Activated CD4-positive, alpha-beta T cell treated with anti-CD3 and anti-CD28 coated beads, Interleukin-2, amount 10 ng/mL, durations not matched to agents 7 days and 5 days (primary cell): ENCODE results near the gene SOS1. TPM values are rescaled to one million over a fixed set of nuclear protein-coding genes. Genes with fewer than 3 reads are reported as not detected.
"Not testable (repeated sequence)": the region's sequence is repeated elsewhere in the genome, so short reads cannot be mapped to it uniquely, and the experiment has no call there.

ENCODE experiments used
- CTCF ChIA-PET: fragments of 350-600 bp; sonication (Branson Sonifier 250); formaldehyde crosslinking; loops from one replicate; lab custom pipeline; 2021; ENCODE audit warnings: antibody characterized with exemption; lab: Charles Lee
- POLR2A ChIA-PET: fragments of 350-600 bp; sonication (Branson Sonifier 250); formaldehyde crosslinking; loops from one replicate; lab custom pipeline; 2021; ENCODE audit warnings: antibody characterized with exemption; lab: Charles Lee
- DNase-seq: peaks from one replicate; pipeline ENCODE4 v3.0.0-alpha.2; 2020
- H3K27ac Mint-ChIP-seq: one replicate; pipeline ENCODE4 v1.8.0; 2021; ENCODE audit warnings: mild to moderate bottlenecking, moderate library complexity, mixed read lengths
- H3K27me3 Mint-ChIP-seq: one replicate; pipeline ENCODE4 v1.8.0; 2021; ENCODE audit warnings: mixed read lengths
- H3K36me3 Mint-ChIP-seq: one replicate; pipeline ENCODE4 v1.8.0; 2021; ENCODE audit warnings: low read depth, mixed read lengths
- H3K4me1 Mint-ChIP-seq: one replicate; pipeline ENCODE4 v1.8.0; 2021; ENCODE audit warnings: mixed read lengths
- H3K4me3 Mint-ChIP-seq: one replicate; pipeline ENCODE4 v1.8.0; 2021; ENCODE audit warnings: mild to moderate bottlenecking, moderate library complexity, mixed read lengths
- H3K9me3 Mint-ChIP-seq: one replicate; pipeline ENCODE4 v1.8.0; 2021; ENCODE audit warnings: mixed read lengths
- total RNA-seq, 2 experiments: library from RNA; stranded (reverse); gene quantifications; one replicate each; pipeline ENCODE4 v1.2.3, GENCODE V29; 2021

SOS1 gene
- total RNA-seq, result 100 to 1,000 TPM; 204 to 209 TPM

GRCh38 chr2:39120771-39121522 is at the start of gene SOS1:
TSS of gene SOS1 (minus strand) at chr2:39121051. CDS start at chr2:39120422, 629 bp downstream.
- Mint-ChIP-seq H3K27ac (peak within 1 kb of the TSS; percentile 97), H3K36me3 (peaks cover 54% of the 10 kb centered on the region), H3K4me3 (peak within 1 kb of the TSS; percentile 95), H3K27me3 (no peaks in the 10 kb centered on the region), H3K4me1 (peaks cover 54% of the 10 kb centered on the region), H3K9me3 (no peaks in the 10 kb centered on the region)
- ChIA-PET POLR2A (interaction anchor here (0.5 to 1.5 kb wide), 6 partner anchors 56 to 370 kb away, joined by 3 to 8 read pairs (median 5); partner anchors contain the start of gene SRSF7), CTCF (interaction anchor here (0.7 to 4.5 kb wide), 12 partner anchors 8 to 414 kb away, joined by 3 to 49 read pairs (median 3); no protein-coding TSS in a partner anchor)
- peak; percentile 96 for DNase-seq

GRCh38 chr2:39164089-39164488 is 43.2 kb upstream of the SOS1 start:
- H3K27me3 Mint-ChIP-seq, result peaks cover 3% of the 10 kb centered on the region
- no peak overlapping the region for H3K27ac Mint-ChIP-seq
- H3K36me3 Mint-ChIP-seq, result peaks cover 3% of the 10 kb centered on the region
- CTCF ChIA-PET, result interaction anchor here (0.5 to 1.5 kb wide), 4 partner anchors 11 to 100 kb away, joined by 3 to 6 read pairs (median 3); no protein-coding TSS in a partner anchor
- H3K4me1 Mint-ChIP-seq, result peaks cover 9% of the 10 kb centered on the region
- POLR2A ChIA-PET, result interaction anchor here (0.6 kb wide), 1 partner anchor 11 kb away, joined by 4 read pairs; no protein-coding TSS in a partner anchor
- no peak for DNase-seq
- H3K4me3 Mint-ChIP-seq, result no peak overlapping the region
- peaks cover 3% of the 10 kb centered on the region for H3K9me3 Mint-ChIP-seq

- CTCF ChIA-PET, result interaction anchor here (0.6 to 1.1 kb wide), 5 partner anchors 8 to 45 kb away, joined by 3 to 4 read pairs (median 3); no protein-coding TSS in a partner anchor
- peaks cover 3% of the 10 kb centered on the region for H3K36me3 Mint-ChIP-seq
- no peak for DNase-seq
- H3K4me1 Mint-ChIP-seq, result peaks cover 9% of the 10 kb centered on the region
- peaks cover 3% of the 10 kb centered on the region for H3K27me3 Mint-ChIP-seq
- H3K27ac Mint-ChIP-seq, result no peak overlapping the region
- H3K9me3 Mint-ChIP-seq, result peaks cover 3% of the 10 kb centered on the region
- H3K4me3 Mint-ChIP-seq, result no peak overlapping the region
- POLR2A ChIA-PET, result interaction anchor here (0.6 to 0.7 kb wide), 2 partner anchors 24 to 33 kb away, joined by 3 to 5 read pairs; no protein-coding TSS in a partner anchor
Observed at GRCh38 chr2:39160982-39161381, 40.1 kb upstream of the SOS1 start.

GRCh38 chr2:39159283-39159682 is 38.4 kb upstream of the SOS1 start:
- CTCF ChIA-PET, result no interaction called here
- no peak overlapping the region for H3K27ac Mint-ChIP-seq
- H3K9me3 Mint-ChIP-seq, result peaks cover 3% of the 10 kb centered on the region
- peaks cover 3% of the 10 kb centered on the region for H3K36me3 Mint-ChIP-seq
- H3K27me3 Mint-ChIP-seq, result peaks cover 3% of the 10 kb centered on the region
- no peak overlapping the region for H3K4me3 Mint-ChIP-seq
- DNase-seq, result no peak
- POLR2A ChIA-PET, result no interaction called here
- peaks cover 5% of the 10 kb centered on the region for H3K4me1 Mint-ChIP-seq

- POLR2A ChIA-PET, result no interaction called here
- H3K9me3 Mint-ChIP-seq, result peaks cover 3% of the 10 kb centered on the region
- H3K27ac Mint-ChIP-seq, result no peak overlapping the region
- H3K4me1 Mint-ChIP-seq, result peaks cover 5% of the 10 kb centered on the region
- H3K4me3 Mint-ChIP-seq, result no peak overlapping the region
- DNase-seq, result no peak
- peaks cover 2% of the 10 kb centered on the region for H3K27me3 Mint-ChIP-seq
- peaks cover 2% of the 10 kb centered on the region for H3K36me3 Mint-ChIP-seq
- CTCF ChIA-PET, result no interaction called here
Observed at GRCh38 chr2:39158351-39158750, 37.5 kb upstream of the SOS1 start.

GRCh38 chr2:39156846-39157245 is 36.0 kb upstream of the SOS1 start:
- Mint-ChIP-seq H3K36me3 (peaks cover 3% of the 10 kb centered on the region), H3K27me3 (no peaks in the 10 kb centered on the region), H3K4me1 (peaks cover 5% of the 10 kb centered on the region), H3K4me3 (no peak overlapping the region), H3K27ac (no peak overlapping the region), H3K9me3 (no peaks in the 10 kb centered on the region)
- POLR2A ChIA-PET, result no interaction called here
- CTCF ChIA-PET, result no interaction called here
- DNase-seq, result no peak

- Mint-ChIP-seq H3K27ac (no peak overlapping the region), H3K9me3 (no peaks in the 10 kb centered on the region), H3K4me3 (no peak overlapping the region), H3K36me3 (peaks cover 3% of the 10 kb centered on the region), H3K4me1 (peaks cover 3% of the 10 kb centered on the region), H3K27me3 (no peaks in the 10 kb centered on the region)
- ChIA-PET CTCF (interaction anchor here (0.6 kb wide), 1 partner anchor 47 kb away, joined by 5 read pairs; no protein-coding TSS in a partner anchor), POLR2A (no interaction called here)
- no peak for DNase-seq
Observed at GRCh38 chr2:39156107-39156506, 35.3 kb upstream of the SOS1 start.

GRCh38 chr2:39155573-39155972 is 34.7 kb upstream of the SOS1 start:
- H3K4me3 Mint-ChIP-seq, H3K36me3 Mint-ChIP-seq, H3K4me1 Mint-ChIP-seq, DNase-seq, H3K27ac Mint-ChIP-seq, POLR2A ChIA-PET, H3K9me3 Mint-ChIP-seq, H3K27me3 Mint-ChIP-seq: not testable (repeated sequence)
- CTCF ChIA-PET, result interaction anchor here (0.6 kb wide), 1 partner anchor 47 kb away, joined by 5 read pairs; no protein-coding TSS in a partner anchor

GRCh38 chr2:39154944-39155343 is 34.1 kb upstream of the SOS1 start:
- no peak for DNase-seq
- CTCF ChIA-PET, result no interaction called here
- Mint-ChIP-seq H3K36me3 (peaks cover 7% of the 10 kb centered on the region), H3K27me3 (no peaks in the 10 kb centered on the region), H3K9me3 (no peaks in the 10 kb centered on the region), H3K4me1 (peaks cover 8% of the 10 kb centered on the region), H3K27ac (no peak overlapping the region), H3K4me3 (no peak overlapping the region)
- POLR2A ChIA-PET, result no interaction called here

- no peak for DNase-seq
- no peak overlapping the region for H3K4me3 Mint-ChIP-seq
- ChIA-PET POLR2A (no interaction called here), CTCF (no interaction called here)
- no peaks in the 10 kb centered on the region for H3K9me3 Mint-ChIP-seq
- peaks cover 12% of the 10 kb centered on the region for H3K4me1 Mint-ChIP-seq
- no peak overlapping the region for H3K27ac Mint-ChIP-seq
- peaks cover 8% of the 10 kb centered on the region for H3K36me3 Mint-ChIP-seq
- no peaks in the 10 kb centered on the region for H3K27me3 Mint-ChIP-seq
Observed at GRCh38 chr2:39153312-39153711, 32.5 kb upstream of the SOS1 start.

- peaks cover 12% of the 10 kb centered on the region for H3K4me1 Mint-ChIP-seq
- no peak overlapping the region for H3K27ac Mint-ChIP-seq
- CTCF ChIA-PET, result no interaction called here
- POLR2A ChIA-PET, result no interaction called here
- no peaks in the 10 kb centered on the region for H3K27me3 Mint-ChIP-seq
- H3K9me3 Mint-ChIP-seq, result no peaks in the 10 kb centered on the region
- no peak overlapping the region for H3K4me3 Mint-ChIP-seq
- DNase-seq, result no peak
- H3K36me3 Mint-ChIP-seq, result peaks cover 9% of the 10 kb centered on the region
Observed at GRCh38 chr2:39152504-39152903, 31.7 kb upstream of the SOS1 start.

GRCh38 chr2:39150890-39151497 is 30.1 kb upstream of the SOS1 start:
- Mint-ChIP-seq H3K4me3 (no peak overlapping the region), H3K9me3 (no peaks in the 10 kb centered on the region), H3K4me1 (peaks cover 12% of the 10 kb centered on the region), H3K36me3 (peaks cover 9% of the 10 kb centered on the region), H3K27ac (no peak overlapping the region), H3K27me3 (no peaks in the 10 kb centered on the region)
- CTCF ChIA-PET, result interaction anchor here (0.7 kb wide), 1 partner anchor 10 kb away, joined by 4 read pairs; no protein-coding TSS in a partner anchor
- POLR2A ChIA-PET, result no interaction called here
- no peak for DNase-seq

GRCh38 chr2:39150102-39150562 is 29.3 kb upstream of the SOS1 start:
- no peak for DNase-seq
- Mint-ChIP-seq H3K4me3 (no peak overlapping the region), H3K27me3 (no peaks in the 10 kb centered on the region), H3K27ac (no peak overlapping the region), H3K36me3 (peaks cover 9% of the 10 kb centered on the region), H3K4me1 (peaks cover 12% of the 10 kb centered on the region), H3K9me3 (no peaks in the 10 kb centered on the region)
- ChIA-PET POLR2A (no interaction called here), CTCF (interaction anchor here (1.2 kb wide), 1 partner anchor 25 kb away, joined by 3 read pairs; no protein-coding TSS in a partner anchor)
